ENCODE data around the gene NRARP.

- TF ChIP-seq, protein P1, sequence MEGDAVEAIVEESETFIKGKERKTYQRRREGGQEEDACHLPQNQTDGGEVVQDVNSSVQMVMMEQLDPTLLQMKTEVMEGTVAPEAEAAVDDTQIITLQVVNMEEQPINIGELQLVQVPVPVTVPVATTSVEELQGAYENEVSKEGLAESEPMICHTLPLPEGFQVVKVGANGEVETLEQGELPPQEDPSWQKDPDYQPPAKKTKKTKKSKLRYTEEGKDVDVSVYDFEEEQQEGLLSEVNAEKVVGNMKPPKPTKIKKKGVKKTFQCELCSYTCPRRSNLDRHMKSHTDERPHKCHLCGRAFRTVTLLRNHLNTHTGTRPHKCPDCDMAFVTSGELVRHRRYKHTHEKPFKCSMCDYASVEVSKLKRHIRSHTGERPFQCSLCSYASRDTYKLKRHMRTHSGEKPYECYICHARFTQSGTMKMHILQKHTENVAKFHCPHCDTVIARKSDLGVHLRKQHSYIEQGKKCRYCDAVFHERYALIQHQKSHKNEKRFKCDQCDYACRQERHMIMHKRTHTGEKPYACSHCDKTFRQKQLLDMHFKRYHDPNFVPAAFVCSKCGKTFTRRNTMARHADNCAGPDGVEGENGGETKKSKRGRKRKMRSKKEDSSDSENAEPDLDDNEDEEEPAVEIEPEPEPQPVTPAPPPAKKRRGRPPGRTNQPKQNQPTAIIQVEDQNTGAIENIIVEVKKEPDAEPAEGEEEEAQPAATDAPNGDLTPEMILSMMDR (IDR thresholded peaks at IDR 0.05) = no peak
- TF ChIP-seq EP300 (IDR thresholded peaks at IDR 0.05) (no peak), POLR2A (IDR thresholded peaks at IDR 0.05) (no peak)
These were observed 10.1 kb upstream of the NRARP start for GRCh38 chr9:137311986-137312851.

All from tibial nerve (tissue), 4 donors.